Middle frontal gyrus (tissue), 1 donor: Measurements from ENCODE around the gene NDUFS6.
A peak's percentile ranks its signal among the peaks of the same experiment; 100 is the strongest.

Experiments
- DNase-seq: peaks from one replicate; pipeline ENCODE4 v3.0.0-alpha.2; 2015; ENCODE audit warnings: low spot score; ENCODE audit errors: extremely low spot score

Gene NDUFS6

DNA sequence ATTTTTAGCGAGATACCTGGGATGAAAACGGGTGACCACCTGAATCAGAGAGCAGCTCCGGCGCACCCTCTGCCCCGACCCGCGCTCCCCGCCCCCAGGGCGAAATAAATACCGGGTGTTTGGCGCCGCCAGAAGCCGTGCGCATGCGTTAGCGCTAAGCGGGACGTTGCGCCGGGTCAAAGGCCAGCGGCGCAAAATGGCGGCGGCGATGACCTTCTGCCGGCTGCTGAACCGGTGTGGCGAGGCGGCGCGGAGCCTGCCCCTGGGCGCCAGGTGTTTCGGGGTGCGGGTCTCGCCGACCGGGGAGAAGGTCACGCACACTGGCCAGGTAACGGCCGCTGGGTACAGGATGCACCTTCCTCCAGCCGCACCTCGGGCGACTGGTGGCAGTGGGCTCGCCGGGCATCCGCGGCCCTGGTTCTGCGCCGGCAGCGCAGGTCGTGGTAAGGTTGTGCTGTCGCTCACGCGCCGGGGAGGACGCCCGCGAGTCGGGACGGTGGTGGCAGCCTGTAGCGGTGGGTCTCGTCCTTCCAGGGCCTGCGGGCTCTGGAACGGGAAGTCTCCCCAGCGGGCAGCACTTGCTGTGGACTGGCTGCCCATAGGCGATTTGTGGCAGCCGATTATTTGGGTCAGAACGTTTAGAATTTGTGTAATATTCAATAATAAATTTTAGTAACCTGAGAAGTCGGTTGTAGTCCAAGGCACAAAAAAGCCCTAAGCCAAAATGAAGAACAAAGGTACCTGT is at the start of gene NDUFS6:
TSS of gene NDUFS6 (plus strand) at position 186 of the 745 bp plus-strand sequence. CDS start at position 197, 11 bp downstream.
- DNase-seq: peak; percentile 69

DNA sequence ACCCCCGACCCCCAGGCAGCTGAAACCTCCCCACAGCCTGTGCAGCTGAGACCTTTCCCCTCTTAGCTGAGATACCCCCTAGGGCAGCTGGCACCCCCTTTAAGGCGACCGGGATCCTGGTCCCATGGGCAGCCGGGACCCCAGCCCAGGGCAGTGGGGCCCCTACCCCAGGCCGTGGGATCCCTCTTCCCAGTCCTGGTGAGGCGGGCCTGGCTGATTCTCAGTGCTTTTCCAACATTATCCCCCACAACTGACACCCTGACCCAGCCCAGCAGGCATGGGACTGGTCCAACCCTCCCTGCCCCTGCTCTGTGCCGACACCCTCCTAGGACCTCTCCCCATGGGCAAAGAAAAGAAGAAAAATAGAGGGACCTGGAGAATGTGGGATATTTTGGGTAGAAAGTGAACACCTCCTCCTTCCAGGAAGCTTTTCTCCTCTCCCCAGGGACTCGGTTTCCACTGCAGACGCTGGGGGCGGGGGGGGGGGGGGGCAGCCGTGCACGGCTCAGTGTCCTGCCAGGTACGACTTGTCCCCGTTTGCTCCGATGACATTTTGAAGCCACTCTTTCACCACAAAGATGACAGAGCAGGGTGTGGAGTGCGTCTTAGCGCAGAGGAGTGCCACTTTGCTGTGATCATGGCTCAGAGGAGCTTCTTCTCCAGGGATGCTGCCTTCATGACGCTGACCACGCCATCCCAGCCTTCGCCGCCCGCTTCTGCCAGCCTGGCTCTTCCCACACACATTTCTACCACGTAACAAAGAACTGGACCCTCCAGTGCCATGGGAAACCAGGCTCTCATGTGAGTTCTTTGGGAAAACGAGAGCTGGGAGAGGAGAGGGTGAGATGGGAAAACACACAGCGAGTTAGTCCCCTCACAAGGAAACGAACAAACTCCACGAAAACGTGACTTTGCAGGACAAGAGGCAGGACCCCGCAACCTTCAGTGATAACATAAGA is 49.1 kb upstream of the NDUFS6 start:
- DNase-seq: no peak

DNA sequence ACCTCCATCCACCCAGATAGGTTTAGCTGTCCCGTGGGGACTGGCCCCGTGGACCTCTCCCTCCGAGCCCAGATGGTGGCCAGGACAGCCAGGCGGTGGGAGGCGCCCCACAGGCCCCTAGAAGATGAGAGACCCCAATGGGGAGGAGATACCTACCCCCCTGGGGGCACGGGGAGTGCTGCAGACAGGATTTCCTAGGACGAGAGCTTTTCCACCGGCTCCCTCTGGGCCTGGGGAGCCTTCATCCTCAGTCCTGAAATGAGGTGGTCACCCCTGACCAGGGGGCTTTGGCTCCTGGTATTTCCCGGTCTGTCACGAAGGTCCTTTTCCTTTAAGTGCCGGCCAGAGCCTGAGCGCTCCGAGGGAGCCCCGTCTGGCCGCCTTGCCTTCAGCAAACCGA is 48.3 kb upstream of the NDUFS6 start:
- no peak for DNase-seq

DNA sequence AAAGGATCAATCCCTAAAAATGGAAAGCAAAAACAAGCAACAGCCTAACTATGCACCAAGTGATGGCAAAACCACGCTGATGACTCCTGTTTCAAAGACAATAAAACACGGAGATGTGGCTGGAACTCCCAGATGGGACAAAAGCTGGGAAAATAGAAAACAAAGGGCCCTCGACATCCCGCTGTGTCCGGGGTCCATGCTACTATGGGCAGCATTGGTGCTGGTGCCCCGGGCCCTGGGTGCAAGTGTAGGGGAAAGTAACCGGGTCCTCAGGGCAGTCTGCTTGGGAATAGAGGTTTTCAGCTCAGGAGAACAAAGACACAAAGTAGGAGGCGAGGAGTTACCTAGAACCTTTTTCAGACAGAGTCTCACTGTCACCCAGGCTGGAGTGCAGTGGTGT is 47.7 kb upstream of the NDUFS6 start:
- no peak for DNase-seq

DNA sequence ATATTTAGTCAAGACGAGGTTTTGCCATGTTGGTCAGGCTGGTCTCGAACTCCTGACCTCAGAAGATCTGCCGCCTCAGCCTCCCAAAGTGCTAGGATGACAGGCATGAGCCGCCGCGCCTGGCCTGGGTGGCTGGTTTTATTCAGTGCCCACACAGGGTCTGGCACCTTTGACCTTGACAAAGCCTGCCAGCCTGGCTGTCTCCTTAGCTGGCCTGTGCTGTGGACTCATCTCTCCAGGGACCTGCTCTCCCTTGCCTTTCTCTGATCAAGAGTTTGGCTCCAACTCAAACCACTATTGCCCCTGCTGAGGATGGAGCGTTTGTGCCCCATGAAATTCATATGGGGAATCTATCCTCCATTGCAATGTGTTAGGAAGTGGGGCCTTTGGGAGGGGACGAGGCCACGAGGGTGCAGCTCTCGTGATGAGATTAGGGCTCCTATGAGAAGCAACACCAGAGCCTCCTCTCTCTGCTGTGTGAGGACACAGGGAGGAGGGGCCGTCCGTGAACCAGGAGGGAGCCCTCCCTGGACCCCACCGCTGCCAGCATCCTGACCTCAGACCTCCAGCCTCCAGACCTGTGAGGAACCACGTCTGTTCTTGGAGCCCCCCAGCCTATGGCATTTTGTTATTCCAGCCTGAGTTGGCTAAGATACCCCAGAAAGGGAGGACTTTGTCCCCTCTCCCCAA is 46.5 kb upstream of the NDUFS6 start:
- no peak for DNase-seq

DNA sequence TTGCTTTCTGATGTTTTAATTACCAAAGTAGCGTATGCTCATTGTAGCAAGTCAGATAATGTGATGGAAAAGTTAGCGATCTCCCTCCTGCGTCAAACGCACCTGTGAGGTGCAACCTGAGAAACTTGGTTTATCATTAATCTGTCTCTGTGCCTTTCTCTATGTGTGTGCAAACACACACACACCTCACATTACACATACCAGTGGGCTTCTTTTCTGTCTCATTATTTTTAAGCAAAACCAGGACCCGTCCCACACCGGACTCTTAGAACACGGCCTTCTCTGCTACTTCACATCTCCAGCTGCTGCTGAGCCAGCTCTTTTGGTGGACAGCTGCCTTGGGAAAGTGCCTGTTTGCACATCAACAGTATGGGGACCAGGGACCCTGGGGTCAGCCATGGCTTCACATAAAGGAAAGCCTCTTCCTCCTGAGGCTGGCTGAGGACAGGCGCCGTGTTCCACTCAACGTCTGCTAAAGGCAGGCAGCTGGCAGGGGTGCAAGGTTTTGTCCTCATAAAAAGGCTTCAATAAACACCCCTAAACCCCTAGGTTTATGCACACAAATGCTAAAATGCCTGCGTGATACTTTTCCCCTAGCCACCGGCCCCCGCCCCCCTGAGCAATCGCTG is 45.8 kb upstream of the NDUFS6 start:
- no peak for DNase-seq

DNA sequence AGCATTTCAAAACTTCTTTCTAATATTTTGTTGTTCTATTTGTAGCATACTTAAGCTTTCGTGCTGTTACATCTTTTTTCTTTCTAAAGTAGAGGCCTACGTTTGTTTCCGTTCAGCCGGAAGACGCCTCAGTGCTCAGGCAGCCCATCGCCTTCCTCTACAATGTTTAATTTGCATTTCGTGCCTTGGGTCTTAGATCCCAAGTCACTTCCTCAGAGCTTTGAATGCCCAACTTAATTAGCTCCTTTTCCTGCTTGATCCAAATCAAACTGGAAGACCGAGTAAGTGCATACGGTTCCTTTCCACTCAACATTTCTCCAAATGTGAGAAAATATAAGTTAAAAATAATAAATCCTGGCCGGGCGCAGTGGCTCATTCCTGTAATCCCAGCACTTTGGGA is 44.7 kb upstream of the NDUFS6 start:
- DNase-seq: no peak

DNA sequence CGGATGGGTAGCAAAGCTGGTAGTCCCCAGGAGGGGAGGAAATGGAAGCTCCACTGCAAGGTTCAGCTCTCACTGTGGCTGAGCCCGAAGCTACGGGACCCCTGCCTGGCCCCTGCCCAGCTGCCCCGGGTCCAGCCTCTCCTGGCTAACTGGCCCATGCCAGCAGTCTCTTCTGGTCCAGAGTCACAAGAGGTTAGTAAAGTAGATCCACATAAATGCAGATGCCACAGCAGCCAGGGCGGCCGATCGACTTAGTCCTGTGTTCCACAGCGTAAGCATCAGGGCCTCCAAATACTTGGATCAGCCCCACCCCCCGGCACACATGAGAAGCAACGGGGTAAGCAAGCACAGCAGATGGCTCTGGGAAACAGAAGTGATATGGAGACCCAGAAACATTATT is 43.7 kb upstream of the NDUFS6 start:
- no peak for DNase-seq

DNA sequence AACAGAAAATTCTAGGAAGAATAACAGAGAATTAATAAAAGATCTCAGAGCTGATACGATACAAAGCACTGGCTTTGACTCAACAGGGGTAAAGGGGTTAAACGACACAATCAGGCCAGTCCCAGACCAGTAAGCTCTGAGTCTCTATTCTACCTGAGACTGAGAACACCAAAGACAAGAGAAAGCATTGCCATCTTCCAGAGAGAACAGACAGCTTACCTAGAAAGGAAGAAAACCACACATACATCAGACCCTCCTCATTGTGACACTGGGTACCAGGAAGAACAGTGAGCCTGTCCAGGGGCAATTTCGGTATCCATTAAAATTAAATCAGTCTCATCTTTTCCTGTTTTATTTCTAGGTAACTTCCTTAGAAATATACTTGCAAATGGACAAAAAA is 42.6 kb upstream of the NDUFS6 start:
- DNase-seq: no peak

DNA sequence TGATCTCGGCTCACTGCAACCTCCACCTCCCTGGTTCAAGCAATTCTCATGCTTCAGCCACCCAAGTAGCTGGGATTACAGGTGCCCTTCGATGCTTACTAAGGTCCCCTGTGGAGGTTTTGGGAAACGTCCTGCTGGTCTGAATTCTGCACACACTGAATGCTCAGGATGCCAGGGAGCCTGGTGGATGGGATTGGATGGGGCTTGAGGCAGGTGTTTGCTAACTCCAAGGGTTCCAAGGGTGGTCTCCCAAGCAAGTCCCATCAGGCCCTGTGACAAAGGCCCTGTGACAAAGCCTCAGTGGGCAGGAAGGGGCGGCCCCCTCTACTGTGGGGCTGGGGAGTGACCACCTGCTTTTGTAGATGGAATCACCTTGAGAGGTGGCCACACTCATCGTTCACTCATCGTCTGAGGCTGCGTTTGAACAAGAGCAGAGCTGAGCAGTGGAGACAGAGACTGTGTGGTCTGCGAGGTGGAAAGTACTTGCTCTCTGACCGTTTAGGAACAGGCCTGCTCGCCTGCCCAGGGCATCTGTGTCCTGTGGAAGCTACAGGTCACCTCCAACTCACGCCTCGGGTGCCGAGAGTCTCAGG is 41.7 kb upstream of the NDUFS6 start:
- no peak for DNase-seq

DNA sequence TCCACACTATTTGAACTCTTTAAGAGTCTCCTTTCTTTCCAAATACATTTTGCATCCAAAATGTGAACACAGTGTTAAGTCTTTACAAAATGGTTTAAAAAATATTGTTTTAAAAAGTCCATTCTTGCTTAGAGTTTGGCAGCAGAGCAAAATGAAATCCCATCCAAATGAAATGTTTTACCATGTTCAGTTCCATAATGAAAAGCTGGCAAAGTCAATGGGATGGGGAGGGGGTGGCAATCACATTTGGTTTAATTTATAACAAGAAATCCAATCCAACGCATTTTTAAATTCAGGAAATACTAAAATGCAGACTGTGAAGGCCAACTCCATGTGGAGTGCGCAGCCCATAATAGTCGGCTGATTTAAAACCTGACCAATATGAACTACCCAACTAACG is 41.0 kb upstream of the NDUFS6 start:
- DNase-seq: no peak

DNA sequence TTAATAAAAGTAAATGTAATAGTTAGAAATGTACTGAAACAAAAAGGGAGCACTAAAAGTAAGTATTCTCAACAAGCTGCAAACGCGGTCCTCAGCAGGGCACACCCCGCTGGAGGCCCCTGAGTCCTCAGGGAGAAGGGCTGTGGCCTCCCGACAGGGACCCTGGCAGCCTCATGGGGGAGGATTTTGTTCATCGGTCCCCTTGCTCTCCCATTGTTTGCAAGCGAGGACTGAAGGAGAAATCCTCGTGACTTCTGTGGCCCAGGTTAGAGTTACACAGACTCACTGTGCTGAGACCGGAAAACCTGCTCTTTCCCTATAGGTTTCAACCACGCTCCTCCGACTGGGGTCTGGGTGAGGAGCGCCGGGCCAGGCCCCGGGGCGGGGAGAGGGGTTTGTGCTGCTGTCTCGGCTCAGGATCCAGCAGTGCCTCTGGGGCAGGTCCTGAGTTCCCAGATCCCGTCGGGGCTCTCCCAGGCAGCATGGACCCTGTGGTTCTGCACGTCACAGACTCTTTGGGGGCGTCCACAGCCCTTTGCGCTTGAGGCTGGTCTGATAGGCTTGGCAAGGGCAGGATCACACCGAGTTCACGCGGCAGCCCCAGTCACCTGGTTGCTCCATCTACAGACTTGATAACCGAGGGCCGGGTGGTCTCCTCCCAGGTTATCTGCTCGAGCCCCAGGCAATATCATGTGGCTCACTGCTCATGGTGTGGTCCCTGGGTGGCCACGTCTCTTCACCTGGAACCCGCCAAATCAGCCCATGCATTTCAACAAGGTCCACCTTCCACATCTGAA is 40.4 kb upstream of the NDUFS6 start:
- DNase-seq: no peak

DNA sequence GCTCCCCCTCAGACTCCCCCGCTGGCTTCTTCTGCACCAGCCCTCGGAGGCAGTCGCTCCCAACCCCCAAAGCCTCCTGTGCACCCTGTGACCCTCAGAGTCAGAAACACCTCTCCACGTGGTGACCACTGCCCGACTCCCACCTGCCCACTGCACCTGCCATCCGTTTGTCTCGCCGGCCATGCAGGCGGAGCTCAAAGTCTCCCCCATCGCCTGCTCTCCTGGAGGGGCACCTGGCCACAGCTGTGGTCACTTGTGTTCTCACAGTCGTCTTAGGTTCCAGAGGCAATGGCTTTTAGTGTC is 39.8 kb upstream of the NDUFS6 start:
- DNase-seq: no peak

DNA sequence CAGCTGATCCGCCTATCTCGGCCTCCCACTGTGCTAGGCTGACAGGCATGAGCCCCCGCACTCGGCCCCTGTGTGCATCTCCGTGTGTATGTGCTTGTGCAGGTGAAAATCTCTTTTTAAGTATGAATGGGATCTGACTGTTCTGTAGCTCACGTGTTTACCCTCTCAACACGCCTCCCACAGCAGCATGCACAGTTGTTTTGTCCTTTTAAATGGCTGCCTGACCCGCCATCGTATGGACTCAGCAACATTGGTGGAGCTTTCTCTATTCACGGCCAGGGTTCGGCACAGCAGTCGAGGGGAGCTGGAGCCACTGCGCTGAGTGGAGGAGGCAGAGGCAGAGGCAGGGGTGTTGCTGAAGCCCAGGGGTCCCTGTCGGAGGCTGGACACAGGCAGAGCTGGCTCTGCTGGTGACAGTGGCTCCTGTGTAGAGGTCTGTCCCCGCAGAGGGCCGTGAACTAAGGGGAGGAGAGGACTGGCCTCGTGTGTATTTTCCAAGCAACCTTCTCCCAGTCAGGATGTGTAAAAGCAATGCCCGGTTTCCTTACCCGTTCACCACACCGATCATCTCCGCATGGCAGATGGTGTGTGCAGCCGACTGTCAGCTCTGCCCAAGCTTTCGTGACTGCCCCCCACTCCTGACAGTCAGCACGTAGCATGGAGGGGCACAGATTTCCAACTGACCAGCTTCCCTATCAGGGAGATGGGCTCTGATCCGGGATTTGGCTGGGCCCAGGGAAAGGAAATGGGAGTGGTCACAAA is 38.9 kb upstream of the NDUFS6 start:
- DNase-seq: no peak

DNA sequence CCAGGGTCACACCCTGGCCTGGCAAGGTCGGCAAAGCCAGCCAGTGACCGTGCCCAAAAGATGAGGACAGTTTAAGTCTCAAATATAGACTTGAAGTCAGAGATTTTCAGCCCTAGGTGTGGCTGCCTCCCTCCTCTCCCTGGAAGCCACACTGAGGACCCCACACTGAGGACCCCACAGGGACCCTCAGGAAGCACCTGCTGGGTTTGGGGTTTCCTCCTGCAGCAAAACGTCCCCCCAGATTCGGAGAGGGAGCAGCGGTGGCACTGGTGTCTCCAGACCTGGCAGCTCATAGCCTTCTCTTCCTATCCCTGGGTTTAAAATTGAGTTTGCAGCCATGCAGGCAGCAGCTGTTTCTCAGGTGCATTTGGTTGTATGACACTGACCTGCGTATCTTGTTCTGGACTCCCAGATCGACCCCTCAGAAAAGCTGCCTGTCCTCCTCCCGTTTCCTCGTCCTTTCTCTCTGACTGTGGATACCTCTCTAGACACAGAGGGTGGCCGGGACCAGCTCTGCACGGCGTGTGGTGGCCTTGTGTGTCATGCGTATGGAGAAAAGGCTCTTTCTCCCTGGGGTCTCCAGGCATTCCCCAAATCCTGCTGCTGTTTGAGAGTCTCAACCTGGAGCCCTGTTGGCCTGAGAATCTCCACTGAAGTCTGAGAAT is 38.2 kb upstream of the NDUFS6 start:
- no peak for DNase-seq

DNA sequence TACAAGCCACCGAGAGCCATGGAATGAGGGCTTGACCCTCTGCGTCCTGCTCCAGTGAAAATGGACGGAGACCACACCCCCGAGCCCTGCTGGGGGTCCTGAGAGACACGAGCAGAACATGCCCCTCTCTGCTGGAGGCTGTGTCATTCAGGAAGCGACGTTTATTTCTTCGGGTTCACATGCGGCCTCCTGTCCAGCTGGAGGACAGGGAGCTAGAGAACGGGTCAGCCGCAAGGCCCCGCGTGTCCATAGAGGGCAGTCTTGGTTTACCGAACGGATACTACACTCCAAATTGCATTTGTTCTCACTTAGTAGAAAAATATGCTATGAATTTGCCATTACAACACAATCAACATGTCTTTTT is 37.7 kb upstream of the NDUFS6 start:
- DNase-seq: no peak

DNA sequence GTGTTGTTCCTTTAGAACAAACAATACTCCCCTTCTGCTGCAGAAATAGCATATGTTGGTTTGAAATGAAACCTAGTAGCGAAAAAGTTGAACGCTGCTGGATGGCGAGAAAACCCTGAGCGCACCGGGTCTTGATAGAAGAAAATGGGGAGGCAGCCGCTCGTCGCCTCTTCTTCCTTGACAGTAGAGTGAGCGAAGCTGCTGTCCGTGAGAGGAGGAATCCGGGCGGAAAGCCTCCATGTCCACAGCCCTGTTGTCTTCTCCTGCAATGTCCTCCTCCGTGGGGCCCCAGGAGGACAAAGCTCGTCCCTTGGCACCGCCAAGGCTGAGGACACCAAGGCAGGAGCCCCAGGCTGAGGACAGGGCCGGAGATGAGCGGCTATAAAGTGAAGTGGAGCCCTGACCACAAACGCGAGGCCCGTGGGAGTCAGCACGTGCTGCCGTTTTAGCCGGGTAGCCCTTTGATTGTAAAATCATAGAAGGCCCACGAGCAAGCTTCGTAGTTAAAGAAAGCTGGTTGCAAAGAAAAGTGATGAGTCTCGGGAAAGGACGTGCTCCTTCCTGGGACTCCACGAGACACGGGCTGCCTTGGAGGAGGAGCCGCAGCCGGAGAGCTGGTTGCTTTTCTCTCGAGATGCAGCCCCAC is 37.1 kb upstream of the NDUFS6 start:
- no peak for DNase-seq

DNA sequence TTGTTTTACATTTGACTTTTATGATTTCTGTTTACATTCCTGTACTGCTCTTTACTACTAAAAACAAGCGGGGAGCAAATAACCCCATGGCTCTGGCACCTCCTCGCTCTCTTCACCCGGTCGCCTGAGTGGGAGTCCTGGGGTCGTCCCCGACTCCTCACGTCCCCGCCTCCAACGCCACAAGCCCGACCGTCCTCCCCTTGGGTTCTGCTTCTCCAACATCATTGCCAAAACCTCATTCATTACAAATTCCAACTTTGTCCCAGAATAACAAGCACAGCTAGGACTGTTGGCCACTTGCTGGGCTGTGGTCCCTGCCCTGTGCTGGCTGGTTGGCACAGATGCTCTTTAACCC is 36.6 kb upstream of the NDUFS6 start:
- DNase-seq: no peak
